Sigmoid colon (tissue), 7 donors: Measurements from ENCODE around the gene LAMB1. TPM values are rescaled to one million over a fixed set of nuclear protein-coding genes. Genes with fewer than 3 reads are reported as not detected.
"Not testable (repeated sequence)": the region's sequence is repeated elsewhere in the genome, so short reads cannot be mapped to it uniquely, and the experiment has no call there.

Experiments used
- DNase-seq: peaks from one replicate; pipeline ENCODE4 v3.0.0-alpha.2; 2019
- H3K27ac ChIP-seq, 4 donors: fragments of 200-600 bp; sonication (generic); one replicate each; pipeline ENCODE4 v1.5.1; 2016 to 2019; ENCODE audit warnings: mild to moderate bottlenecking in 1 of 4
- H3K27me3 ChIP-seq, 3 donors: fragments of 200-600 bp; sonication (generic); one replicate each; pipeline ENCODE4 v1.5.1; 2019; ENCODE audit warnings: mild to moderate bottlenecking in 1 of 3
- H3K36me3 ChIP-seq, 4 donors: fragments of 200-600 bp; sonication (generic); one replicate each; pipeline ENCODE4 v1.5.1; 2016 to 2019
- H3K4me1 ChIP-seq, 4 donors: fragments of 200-600 bp; sonication (generic); one replicate each; pipeline ENCODE4 v1.5.1; 2017 to 2019
- H3K4me3 ChIP-seq, 4 donors: fragments of 200-600 bp; sonication (generic); one replicate each; pipeline ENCODE4 v1.5.1; 2017 to 2019; ENCODE audit warnings: mild to moderate bottlenecking in 2 of 4, moderate library complexity in 1 of 4
- H3K9me3 ChIP-seq, 4 donors: fragments of 200-600 bp in 3 of 4; sonication (generic) in 3 of 4; one replicate each; pipeline versions ENCODE4 v1.5.1 to v1.6.1; 2013 to 2019
- CTCF ChIP-seq, 4 experiments: fragments of 450-650 bp in 3 of 4; fragments of 200-600 bp in 1 of 4; IDR thresholded peaks; one replicate each; pipeline ENCODE4 v1.5.1; 2016 to 2019; ENCODE audit warnings: antibody characterized with exemption in 4 of 4, mild to moderate bottlenecking in 3 of 4, moderate library complexity in 2 of 4
- EP300 ChIP-seq, 4 donors: sonication (generic); formaldehyde crosslinking; IDR thresholded peaks; one replicate each; pipeline ENCODE4 v1.6.1; 2017; ENCODE audit warnings: antibody characterized with exemption in 4 of 4
- POLR2A ChIP-seq, 2 donors: fragments of 450-650 bp; IDR thresholded peaks; one replicate each; pipeline ENCODE4 v1.6.1; 2016; ENCODE audit warnings: antibody characterized with exemption in 2 of 2, mild to moderate bottlenecking in 2 of 2, moderate library complexity in 2 of 2
- POLR2AphosphoS5 ChIP-seq, 4 donors: sonication (generic); formaldehyde crosslinking; IDR thresholded peaks; one replicate each; pipeline ENCODE4 v1.6.1; 2017; ENCODE audit warnings: antibody characterized with exemption in 4 of 4
- WGBS, 2 donors: extraction: QIAGEN DNeasy Blood & Tissue Kit; methylation state at CpG; one replicate each; pipeline ENCODE4 v1.1.7; 2013; 5-methylcytosine and 5-hydroxymethylcytosine counted together
- intact Hi-C: fragments of 100-400 bp; cut with DNase I; formaldehyde crosslinking; loops from one replicate; pipeline ENCODE4 v1.15.1; 2023
- polyA plus RNA-seq, 3 donors: library from polyadenylated mRNA; stranded (reverse); fragments of 200-250 nt; gene quantifications; one replicate each; pipeline ENCODE4 v1.2.3, GENCODE V29; 2013
- total RNA-seq, 4 donors: library from RNA; depleted of rRNA; stranded (reverse); fragments of >200 nt; gene quantifications; one replicate each; pipeline ENCODE4 v1.1.0, GENCODE V29; 2016
- donor health status: healthy with polysubstance abuse.
- donor health status: Bipolar disorder and iron deficiency.
- donor health status: healthy.

Gene LAMB1
- total and polyA plus RNA-seq, 7 donors, result 16.9 to 246 (median 161) TPM

GRCh38 chr7:107889992-107890391 lies 113.0 kb downstream of the LAMB1 start:
- no peaks in the 10 kb centered on the region for H3K27me3 ChIP-seq
- intact Hi-C loops, result loop anchor here (5.0 to 10.0 kb wide), 5 partner anchors 82 to 725 kb away; partner anchors contain the start of genes HBP1, LAMB1 and PNPLA8
- no peaks in the 10 kb centered on the region for H3K9me3 ChIP-seq
- no peak for TF ChIP-seq POLR2A (IDR thresholded peaks at IDR 0.05)
- TF ChIP-seq POLR2AphosphoS5 (IDR thresholded peaks at IDR 0.05), result no peak
- TF ChIP-seq CTCF (IDR thresholded peaks at IDR 0.05), result no peak
- TF ChIP-seq EP300 (IDR thresholded peaks at IDR 0.05), result no peak
- no peak overlapping the region for H3K4me3 ChIP-seq
- H3K4me1 ChIP-seq, result peaks cover 0 to 41% (median 35%) of the 10 kb centered on the region in 4 donors
- no peak for DNase-seq
- 54 to 80% methylated on average over 3 of the region's 3 CpGs for WGBS, 2 donors
- H3K36me3 ChIP-seq, result peaks cover 0 to 9% (median 0%) of the 10 kb centered on the region in 4 donors
- peak overlapping the region; percentile 90 to 98 (median 95) for H3K27ac ChIP-seq

GRCh38 chr7:107887827-107888226 lies 115.1 kb downstream of the LAMB1 start:
- intact Hi-C loops, H3K4me3 ChIP-seq, H3K27me3 ChIP-seq, H3K36me3 ChIP-seq, DNase-seq, H3K27ac ChIP-seq, H3K9me3 ChIP-seq: not testable (repeated sequence)
- WGBS, 2 donors, result 95 to 96% methylated on average over 22 of the region's 22 CpGs
- H3K4me1 ChIP-seq, result peaks cover 0 to 20% (median 15%) of the 10 kb centered on the region in 4 donors

GRCh38 chr7:107884066-107884818 lies 118.7 kb downstream of the LAMB1 start:
- TF ChIP-seq EP300 (IDR thresholded peaks at IDR 0.05) (no peak), POLR2AphosphoS5 (IDR thresholded peaks at IDR 0.05) (no peak), CTCF (IDR thresholded peaks at IDR 0.05) (no peak), POLR2A (IDR thresholded peaks at IDR 0.05) (no peak)
- H3K4me1 ChIP-seq, result peaks cover 0 to 4% (median 0%) of the 10 kb centered on the region in 4 donors
- intact Hi-C loops, result no loop called here
- DNase-seq, result no peak
- H3K27me3 ChIP-seq, result no peaks in the 10 kb centered on the region
- H3K4me3 ChIP-seq, result no peak overlapping the region
- no peaks in the 10 kb centered on the region for H3K36me3 ChIP-seq
- H3K27ac ChIP-seq, result no peak overlapping the region
- WGBS, 2 donors, result 80 to 81% methylated on average over 6 of the region's 6 CpGs
- H3K9me3 ChIP-seq, result no peaks in the 10 kb centered on the region

GRCh38 chr7:107882766-107883165 lies 120.2 kb downstream of the LAMB1 start:
- TF ChIP-seq POLR2AphosphoS5 (IDR thresholded peaks at IDR 0.05) (no peak), EP300 (IDR thresholded peaks at IDR 0.05) (no peak), POLR2A (IDR thresholded peaks at IDR 0.05) (no peak), CTCF (IDR thresholded peaks at IDR 0.05) (no peak)
- DNase-seq, result no peak
- Histone ChIP-seq H3K27me3 (no peaks in the 10 kb centered on the region), H3K9me3 (no peaks in the 10 kb centered on the region), H3K27ac (no peak overlapping the region), H3K36me3 (no peaks in the 10 kb centered on the region), H3K4me3 (no peak overlapping the region), H3K4me1 (peaks cover 0 to 7% (median 0%) of the 10 kb centered on the region in 4 donors)
- 66 to 78% methylated on average over 2 of the region's 2 CpGs for WGBS, 2 donors
- intact Hi-C loops, result no loop called here

GRCh38 chr7:107879400-107880035 lies 123.4 kb downstream of the LAMB1 start:
- TF ChIP-seq POLR2AphosphoS5 (IDR thresholded peaks at IDR 0.05) (no peak), CTCF (IDR thresholded peaks at IDR 0.05) (peak; percentile 66 to 76 (median 73))
- 0 to 1% methylated on average over 3 of the region's 3 CpGs for WGBS, 2 donors
- Histone ChIP-seq H3K36me3 (no peaks in the 10 kb centered on the region), H3K4me1 (peaks cover 0 to 12% (median 2%) of the 10 kb centered on the region in 4 donors), H3K27ac (no peak overlapping the region), H3K4me3 (no peak overlapping the region), H3K9me3 (no peaks in the 10 kb centered on the region), H3K27me3 (no peaks in the 10 kb centered on the region)
- intact Hi-C loops, result loop anchor here (1.0 to 10.0 kb wide), 4 partner anchors 268 to 1715 kb away; partner anchors contain the start of gene BCAP29
- DNase-seq, result no peak
